CD8-positive, alpha-beta memory T cell (primary cell): ENCODE measurements around the gene RUFY1. TPM values are rescaled to one million over a fixed set of nuclear protein-coding genes. Genes with fewer than 3 reads are reported as not detected.
"Not testable (repeated sequence)": the region's sequence is repeated elsewhere in the genome, so short reads cannot be mapped to it uniquely, and the experiment has no call there.

Experiments used
- CTCF ChIA-PET: fragments of 350-600 bp; sonication (Branson Sonifier 250); formaldehyde crosslinking; loops from one replicate; lab custom pipeline; 2021; ENCODE audit warnings: antibody characterized with exemption; lab: Charles Lee
- POLR2A ChIA-PET: fragments of 350-600 bp; sonication (Branson Sonifier 250); formaldehyde crosslinking; loops from one replicate; lab custom pipeline; 2021; ENCODE audit warnings: antibody characterized with exemption; lab: Charles Lee
- DNase-seq, 5 donors: peaks; one replicate each; pipeline versions ENCODE4 v3.0.0 to v3.0.0-alpha.2; 2020 to 2022; ENCODE audit warnings: mixed read lengths in 1 of 5
- H3K27ac ChIP-seq: one replicate; pipeline ENCODE4 v1.7.0; 2013; ENCODE audit warnings: low read depth, mild to moderate bottlenecking, low read length, moderate library complexity
- H3K27me3 ChIP-seq: 2 replicates; pipeline ENCODE4 v1.7.0; 2013; ENCODE audit warnings: low read length, mild to moderate bottlenecking; ENCODE audit not compliant: insufficient read depth, poor library complexity, severe bottlenecking
- H3K36me3 ChIP-seq: 2 replicates; pipeline ENCODE4 v1.7.0; 2013; ENCODE audit warnings: mild to moderate bottlenecking, low read length, moderate library complexity; ENCODE audit not compliant: insufficient read depth
- H3K4me1 ChIP-seq: 2 replicates; pipeline ENCODE4 v1.7.0; 2013; ENCODE audit warnings: mild to moderate bottlenecking, low read length, moderate library complexity; ENCODE audit not compliant: insufficient read depth
- H3K4me3 ChIP-seq: 2 replicates; pipeline ENCODE4 v1.7.0; 2013; ENCODE audit warnings: mild to moderate bottlenecking, low read length
- H3K9me3 ChIP-seq: 2 replicates; pipeline ENCODE4 v1.7.0; 2013; ENCODE audit warnings: mild to moderate bottlenecking, low read length
- H3K27ac Mint-ChIP-seq, 8 donors: one replicate each; pipeline ENCODE4 v1.8.0; 2020 to 2021; ENCODE audit warnings: mixed read lengths in 8 of 8, mild to moderate bottlenecking in 6 of 8, inconsistent platforms in 3 of 8, moderate library complexity in 3 of 8
- H3K27me3 Mint-ChIP-seq, 2 donors: one replicate each; pipeline ENCODE4 v1.8.0; 2020 to 2021; ENCODE audit warnings: mixed read lengths in 2 of 2, mild to moderate bottlenecking in 1 of 2, moderate library complexity in 1 of 2
- H3K36me3 Mint-ChIP-seq, 3 donors: one replicate each; pipeline ENCODE4 v1.8.0; 2020 to 2021; ENCODE audit warnings: mixed read lengths in 3 of 3, inconsistent platforms in 1 of 3, mild to moderate bottlenecking in 1 of 3
- H3K4me1 Mint-ChIP-seq, 3 donors: one replicate each; pipeline ENCODE4 v1.8.0; 2020 to 2021; ENCODE audit warnings: mixed read lengths in 3 of 3, inconsistent platforms in 1 of 3, mild to moderate bottlenecking in 1 of 3
- H3K4me3 Mint-ChIP-seq, 7 donors: one replicate each; pipeline ENCODE4 v1.8.0; 2020 to 2021; ENCODE audit warnings: mixed read lengths in 7 of 7, mild to moderate bottlenecking in 6 of 7, moderate library complexity in 4 of 7, inconsistent platforms in 2 of 7
- H3K9me3 Mint-ChIP-seq, 5 donors: one replicate each; pipeline ENCODE4 v1.8.0; 2020 to 2022; ENCODE audit warnings: mixed read lengths in 5 of 5, mild to moderate bottlenecking in 3 of 5, moderate library complexity in 2 of 5, inconsistent platforms in 1 of 5
- polyA plus RNA-seq: library from polyadenylated mRNA; unstranded; fragments of 300-500 nt; fragmentation: Illumina TruSeq; gene quantifications from one replicate; pipeline ENCODE4 v1.2.3, GENCODE V29; 2021
- total RNA-seq, 2 experiments: library from RNA; stranded (reverse); gene quantifications; one replicate each; pipeline ENCODE4 v1.2.3, GENCODE V29; 2021

RUFY1 gene
- total and polyA plus RNA-seq, 3 experiments from 2014 or later = 32.6 to 41.9 (median 40.4) TPM

- Histone ChIP-seq H3K27ac (no peak overlapping the region), H3K27me3 (no peaks in the 10 kb centered on the region), H3K4me1 (no peaks in the 10 kb centered on the region), H3K9me3 (no peaks in the 10 kb centered on the region), H3K36me3 (no peaks in the 10 kb centered on the region), H3K4me3 (no peak overlapping the region)
- POLR2A ChIA-PET = no interaction called here
- Mint-ChIP-seq H3K4me3 (no peak overlapping the region), H3K9me3 (peaks cover 0 to under 1% (median 0%) of the 10 kb centered on the region in 5 donors), H3K27ac (no peak overlapping the region), H3K4me1 (peaks cover 0 to 12% (median 5%) of the 10 kb centered on the region in 3 donors), H3K36me3 (no peaks in the 10 kb centered on the region), H3K27me3 (no peaks in the 10 kb centered on the region)
- CTCF ChIA-PET = no interaction called here
- no peak for DNase-seq
Observed at GRCh38 chr5:179526978-179527377, 23.4 kb upstream of the RUFY1 start.

GRCh38 chr5:179530069-179530998 lies 20.0 kb upstream of the RUFY1 start:
- Mint-ChIP-seq H3K27ac (no peak overlapping the region), H3K9me3 (no peaks in the 10 kb centered on the region), H3K4me1 (peaks cover 5 to 14% (median 10%) of the 10 kb centered on the region in 3 donors), H3K4me3 (peak overlapping the region in 6 of 7 donors; percentile 67 to 87 (median 69)), H3K27me3 (no peaks in the 10 kb centered on the region), H3K36me3 (no peaks in the 10 kb centered on the region)
- Histone ChIP-seq H3K27me3 (no peaks in the 10 kb centered on the region), H3K9me3 (no peaks in the 10 kb centered on the region), H3K36me3 (no peaks in the 10 kb centered on the region), H3K4me1 (no peaks in the 10 kb centered on the region), H3K27ac (no peak overlapping the region), H3K4me3 (peak overlapping the region; percentile 59)
- ChIA-PET POLR2A (interaction anchor here (0.8 kb wide), 2 partner anchors 20 to 93 kb away, joined by 3 to 4 read pairs; partner anchors contain the start of genes HNRNPH1 and RUFY1), CTCF (interaction anchor here (1.4 kb wide), 1 partner anchor 20 kb away, joined by 4 read pairs; the partner anchor contains the start of gene RUFY1)
- peak; percentile 44 to 74 (median 49) for DNase-seq

DNA sequence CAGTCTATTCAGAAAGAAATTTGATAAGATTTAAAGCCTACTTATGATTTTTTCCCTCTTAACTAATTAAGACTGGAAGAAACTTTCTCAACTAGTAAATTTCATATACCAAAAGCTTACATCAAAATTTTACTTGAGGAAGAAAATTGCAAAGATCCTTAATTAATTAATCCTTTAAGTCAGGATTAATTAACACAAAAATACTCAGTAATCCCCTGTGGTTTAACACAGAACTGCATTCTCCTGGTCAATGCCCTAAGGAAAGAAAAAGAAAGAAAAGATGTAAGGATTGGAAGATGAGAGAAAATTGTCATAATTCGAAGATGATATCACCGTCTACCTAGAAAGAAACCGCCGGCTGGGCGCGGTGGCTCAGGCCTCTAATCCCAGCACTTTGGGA lies 17.3 kb upstream of the RUFY1 start:
- H3K27me3 Mint-ChIP-seq = no peaks in the 10 kb centered on the region
- no peak overlapping the region for H3K27ac ChIP-seq
- no peaks in the 10 kb centered on the region for H3K9me3 ChIP-seq
- no peak overlapping the region for H3K27ac Mint-ChIP-seq
- peaks cover 5 to 14% (median 10%) of the 10 kb centered on the region in 3 donors for H3K4me1 Mint-ChIP-seq
- no peaks in the 10 kb centered on the region for H3K27me3 ChIP-seq
- ChIA-PET CTCF (interaction anchor here (1.3 to 1.7 kb wide), 2 partner anchors 18 to 89 kb away, joined by 3 to 4 read pairs; partner anchors contain the start of gene RUFY1), POLR2A (interaction anchor here (0.7 kb wide), 1 partner anchor 18 kb away, joined by 3 read pairs; the partner anchor contains the start of gene RUFY1)
- no peak overlapping the region for H3K4me3 Mint-ChIP-seq
- H3K9me3 Mint-ChIP-seq = no peaks in the 10 kb centered on the region
- no peaks in the 10 kb centered on the region for H3K4me1 ChIP-seq
- no peaks in the 10 kb centered on the region for H3K36me3 Mint-ChIP-seq
- DNase-seq = no peak
- H3K36me3 ChIP-seq = no peaks in the 10 kb centered on the region
- no peak overlapping the region for H3K4me3 ChIP-seq

DNA sequence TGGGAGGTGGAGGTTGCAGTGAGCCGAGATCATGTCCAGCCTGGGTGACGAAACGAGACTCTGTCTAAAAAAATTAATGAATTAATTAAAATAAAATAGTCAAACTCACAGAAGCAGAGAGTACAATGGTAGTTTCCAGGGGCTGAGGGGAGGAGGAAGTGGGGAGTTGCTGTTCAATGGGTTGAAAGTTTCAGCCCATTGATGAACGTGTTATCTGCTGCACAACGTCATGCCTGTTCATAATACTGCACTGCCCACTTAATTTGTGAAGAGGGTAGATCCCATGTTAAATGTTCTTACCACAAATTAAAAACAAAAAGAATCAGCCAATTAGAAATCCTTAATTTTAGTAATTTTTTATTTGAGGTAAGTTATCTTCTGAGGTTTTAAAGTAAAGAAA lies 16.4 kb upstream of the RUFY1 start:
- H3K9me3 ChIP-seq = no peaks in the 10 kb centered on the region
- CTCF ChIA-PET = interaction anchor here (1.7 kb wide), 1 partner anchor 17 kb away, joined by 4 read pairs; the partner anchor contains the start of gene RUFY1
- peaks cover 5 to 14% (median 10%) of the 10 kb centered on the region in 3 donors for H3K4me1 Mint-ChIP-seq
- no peaks in the 10 kb centered on the region for H3K9me3 Mint-ChIP-seq
- H3K36me3 ChIP-seq = no peaks in the 10 kb centered on the region
- no peak overlapping the region for H3K27ac Mint-ChIP-seq
- POLR2A ChIA-PET = no interaction called here
- H3K27ac ChIP-seq = no peak overlapping the region
- no peaks in the 10 kb centered on the region for H3K4me1 ChIP-seq
- no peak overlapping the region for H3K4me3 ChIP-seq
- H3K4me3 Mint-ChIP-seq = peak overlapping the region in 2 of 7 donors; percentile 4 to 14
- no peaks in the 10 kb centered on the region for H3K27me3 Mint-ChIP-seq
- peaks cover 0 to 4% (median 2%) of the 10 kb centered on the region in 3 donors for H3K36me3 Mint-ChIP-seq
- no peak for DNase-seq
- no peaks in the 10 kb centered on the region for H3K27me3 ChIP-seq

GRCh38 chr5:179534431-179534830 lies 15.9 kb upstream of the RUFY1 start:
- H3K27me3 ChIP-seq = no peaks in the 10 kb centered on the region
- H3K4me1 Mint-ChIP-seq = peaks cover 5 to 14% (median 10%) of the 10 kb centered on the region in 3 donors
- POLR2A ChIA-PET = no interaction called here
- DNase-seq = peak in 1 of 5 donors; percentile 19
- H3K4me3 Mint-ChIP-seq = peak overlapping the region in 3 of 7 donors; percentile 4 to 55 (median 14)
- H3K27ac Mint-ChIP-seq = peak overlapping the region in 5 of 8 donors; percentile 36 to 87 (median 66)
- CTCF ChIA-PET = no interaction called here
- H3K9me3 ChIP-seq = no peaks in the 10 kb centered on the region
- H3K36me3 ChIP-seq = no peaks in the 10 kb centered on the region
- H3K9me3 Mint-ChIP-seq = no peaks in the 10 kb centered on the region
- peak overlapping the region; percentile 34 for H3K4me3 ChIP-seq
- no peaks in the 10 kb centered on the region for H3K4me1 ChIP-seq
- H3K36me3 Mint-ChIP-seq = peaks cover 2 to 4% (median 2%) of the 10 kb centered on the region in 3 donors
- H3K27me3 Mint-ChIP-seq = peaks cover 3 to 4% of the 10 kb centered on the region in 2 donors
- H3K27ac ChIP-seq = no peak overlapping the region

DNA sequence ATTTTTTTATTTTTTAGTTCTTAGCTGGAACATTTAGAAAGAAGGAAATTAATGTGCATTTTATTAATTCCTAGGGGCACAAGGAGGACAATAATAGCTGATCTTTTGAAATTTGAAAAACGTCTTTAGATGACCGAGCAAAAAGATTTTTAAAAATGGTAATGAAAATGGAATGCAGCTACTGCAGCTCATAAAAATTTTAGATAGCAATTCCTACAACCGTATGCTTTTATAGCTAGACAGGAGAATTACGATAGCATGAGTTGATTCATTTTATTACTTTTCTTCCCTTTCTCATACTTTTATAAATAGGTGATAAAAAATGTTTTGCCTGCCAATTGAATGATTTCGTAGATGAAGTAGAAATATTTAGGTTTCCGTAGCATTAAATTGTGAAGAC lies 13.7 kb upstream of the RUFY1 start:
- Mint-ChIP-seq H3K4me3 (no peak overlapping the region), H3K9me3 (no peaks in the 10 kb centered on the region), H3K27me3 (peaks cover 3 to 6% of the 10 kb centered on the region in 2 donors), H3K4me1 (peaks cover 2 to 5% (median 5%) of the 10 kb centered on the region in 3 donors), H3K27ac (no peak overlapping the region), H3K36me3 (peaks cover 2 to 4% (median 2%) of the 10 kb centered on the region in 3 donors)
- H3K27me3 ChIP-seq = no peaks in the 10 kb centered on the region
- H3K4me3 ChIP-seq = no peak overlapping the region
- H3K4me1 ChIP-seq = no peaks in the 10 kb centered on the region
- ChIA-PET POLR2A (no interaction called here), CTCF (no interaction called here)
- no peak overlapping the region for H3K27ac ChIP-seq
- DNase-seq = no peak
- H3K9me3 ChIP-seq = no peaks in the 10 kb centered on the region
- H3K36me3 ChIP-seq = no peaks in the 10 kb centered on the region

DNA sequence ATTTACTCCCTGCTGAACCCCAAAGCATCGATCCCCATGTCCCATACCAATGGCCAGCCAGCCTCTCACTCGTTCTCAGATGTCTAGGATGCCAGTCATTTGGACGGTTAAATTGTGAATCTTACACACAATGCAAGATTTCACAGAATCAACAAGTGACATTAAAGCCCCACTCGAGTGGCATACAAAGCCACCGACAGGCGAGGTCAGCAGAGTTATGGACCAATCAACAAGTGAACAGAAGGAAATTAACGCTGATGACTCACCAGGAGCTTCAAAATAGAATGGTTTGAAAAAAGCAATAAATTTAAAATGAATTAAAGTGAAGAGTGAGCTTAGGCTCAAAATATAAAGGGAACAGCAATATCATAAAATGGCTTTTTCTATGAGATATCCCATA lies 8.2 kb upstream of the RUFY1 start:
- Histone ChIP-seq H3K4me3 (no peak overlapping the region), H3K9me3 (no peaks in the 10 kb centered on the region), H3K27ac (no peak overlapping the region), H3K36me3 (no peaks in the 10 kb centered on the region), H3K27me3 (no peaks in the 10 kb centered on the region), H3K4me1 (no peaks in the 10 kb centered on the region)
- peaks cover 3 to 6% of the 10 kb centered on the region in 2 donors for H3K27me3 Mint-ChIP-seq
- H3K4me1 Mint-ChIP-seq = no peaks in the 10 kb centered on the region
- H3K9me3 Mint-ChIP-seq = no peaks in the 10 kb centered on the region
- POLR2A ChIA-PET = no interaction called here
- no peak overlapping the region for H3K27ac Mint-ChIP-seq
- no peak for DNase-seq
- H3K4me3 Mint-ChIP-seq = no peak overlapping the region
- peaks cover 2 to 4% (median 2%) of the 10 kb centered on the region in 3 donors for H3K36me3 Mint-ChIP-seq
- CTCF ChIA-PET = no interaction called here

- H3K4me1 ChIP-seq, H3K36me3 Mint-ChIP-seq, POLR2A ChIA-PET, CTCF ChIA-PET, H3K4me3 Mint-ChIP-seq, H3K9me3 Mint-ChIP-seq, H3K4me3 ChIP-seq, H3K9me3 ChIP-seq, H3K27ac Mint-ChIP-seq, H3K36me3 ChIP-seq, H3K27me3 ChIP-seq, H3K27me3 Mint-ChIP-seq, H3K27ac ChIP-seq, DNase-seq, H3K4me1 Mint-ChIP-seq: not testable (repeated sequence)
Observed at GRCh38 chr5:179543275-179543674, 7.1 kb upstream of the RUFY1 start.
